ENCODE data around the gene TSPAN15.
"Not testable (repeated sequence)": the region's sequence is repeated elsewhere in the genome, so short reads cannot be mapped to it uniquely, and the experiment has no call there.

TSPAN15 gene

DNA sequence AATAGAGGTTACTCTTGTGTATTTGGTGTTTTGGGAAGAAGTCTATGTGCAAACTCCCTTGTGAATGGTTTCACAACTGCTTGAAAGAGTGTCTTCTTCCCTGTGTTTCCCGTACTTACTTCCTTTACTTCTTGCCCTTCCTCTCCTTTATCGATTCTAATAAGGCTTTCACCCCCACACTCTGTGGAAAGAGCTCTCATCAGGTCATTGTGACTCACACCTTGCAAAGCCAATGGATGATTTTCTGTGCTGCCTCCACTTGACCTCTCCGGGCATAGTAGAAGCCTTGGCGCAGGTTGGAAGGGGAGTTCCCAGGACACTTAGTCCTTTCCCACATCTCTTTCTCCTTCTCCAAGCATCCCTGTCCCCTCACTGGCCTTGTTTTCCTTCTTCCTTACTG lies 6.2 kb upstream of the TSPAN15 start:
- in situ Hi-C loops (cut with MboI; ENCODE audit: low sequenced_read_pairs) = no loop called here

DNA sequence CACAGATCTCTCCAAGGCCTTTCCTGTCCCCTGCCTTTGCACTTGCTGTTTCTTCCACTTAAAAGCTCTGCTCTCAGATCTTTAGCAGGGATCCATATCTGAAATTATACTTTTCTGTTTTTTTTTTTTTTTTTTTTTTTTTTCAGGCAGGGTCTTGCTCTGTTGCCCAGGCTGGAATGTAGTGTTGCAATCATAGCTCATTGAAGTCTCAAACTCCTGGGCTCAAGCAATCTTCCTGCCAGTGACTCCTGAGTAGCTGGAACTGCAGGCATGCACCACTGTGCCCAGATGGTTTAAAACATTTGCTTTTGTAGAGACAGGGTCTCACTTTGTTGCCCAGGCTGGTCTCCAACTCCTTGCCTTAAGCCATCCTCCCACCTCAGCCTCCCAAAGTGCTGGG lies 5.0 kb upstream of the TSPAN15 start:
- in situ Hi-C loops (cut with MboI; ENCODE audit: low sequenced_read_pairs) = no loop called here

DNA sequence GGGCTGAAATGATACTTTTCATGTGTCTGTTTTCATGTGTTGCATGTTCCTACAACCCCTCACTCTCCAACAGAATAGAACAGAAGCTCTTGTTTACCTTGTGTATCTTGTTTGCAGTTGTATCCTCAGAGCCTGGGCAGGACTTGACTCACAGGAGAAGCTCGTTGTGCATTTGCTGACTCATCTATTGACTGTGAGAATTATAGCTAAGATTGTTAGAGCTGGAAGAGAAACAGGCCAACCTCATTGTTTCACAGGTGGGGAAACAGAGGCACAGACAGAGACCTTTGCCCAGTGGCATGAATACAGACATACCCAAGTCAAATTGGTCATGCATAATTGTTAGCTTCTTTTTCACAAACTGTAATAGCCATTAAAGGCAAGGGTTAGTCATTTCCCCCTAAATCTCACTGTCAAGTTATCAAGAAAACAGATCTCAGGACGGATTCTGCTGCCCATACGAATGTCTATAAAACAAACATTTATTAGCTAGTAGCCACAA lies 4.6 kb upstream of the TSPAN15 start:
- in situ Hi-C loops (cut with MboI; ENCODE audit: low sequenced_read_pairs) = no loop called here

DNA sequence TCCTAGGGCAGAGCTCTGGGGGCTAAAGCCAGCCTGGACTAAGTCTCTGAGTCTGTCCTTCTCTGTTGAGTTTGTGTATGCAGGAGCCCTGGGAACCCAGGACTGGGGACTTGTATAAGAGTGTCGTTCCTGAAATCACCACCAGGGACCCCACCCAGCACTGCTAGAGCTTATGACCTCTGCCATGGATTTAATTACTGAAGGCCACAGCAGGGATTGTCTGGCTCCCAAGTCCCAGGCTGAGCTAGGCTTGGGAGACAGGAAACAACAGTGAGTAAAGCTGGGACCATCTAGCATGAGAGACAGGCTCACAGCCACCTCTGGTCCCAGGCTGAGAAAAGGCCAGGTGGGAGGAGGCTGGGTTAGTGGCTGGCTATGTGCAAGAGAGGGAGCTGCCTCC lies 1.4 kb upstream of the TSPAN15 start:
- in situ Hi-C loops (cut with MboI; ENCODE audit: low sequenced_read_pairs) = no loop called here

DNA sequence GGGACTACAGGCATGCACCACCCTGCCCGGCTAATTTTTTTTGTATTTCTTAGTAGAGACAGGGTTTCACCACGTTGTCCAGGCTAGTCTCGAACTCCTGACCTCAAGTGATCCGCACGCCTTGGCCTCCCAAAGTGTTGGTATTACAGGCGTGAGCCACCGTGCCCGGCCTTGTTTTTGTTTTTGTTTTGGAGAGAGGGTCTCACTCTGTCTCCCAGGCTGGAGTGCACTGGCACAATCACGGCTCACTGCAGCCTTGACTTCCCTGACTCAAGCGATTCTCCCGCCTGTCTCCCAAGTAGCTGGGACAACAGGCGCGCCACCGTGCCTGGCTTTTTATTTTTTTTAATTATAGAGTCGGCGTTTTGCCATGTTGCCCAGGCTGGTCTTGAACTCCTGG lies 870 bp upstream of the TSPAN15 start:
- in situ Hi-C loops (cut with MboI; ENCODE audit: low sequenced_read_pairs) = not testable (repeated sequence)

DNA sequence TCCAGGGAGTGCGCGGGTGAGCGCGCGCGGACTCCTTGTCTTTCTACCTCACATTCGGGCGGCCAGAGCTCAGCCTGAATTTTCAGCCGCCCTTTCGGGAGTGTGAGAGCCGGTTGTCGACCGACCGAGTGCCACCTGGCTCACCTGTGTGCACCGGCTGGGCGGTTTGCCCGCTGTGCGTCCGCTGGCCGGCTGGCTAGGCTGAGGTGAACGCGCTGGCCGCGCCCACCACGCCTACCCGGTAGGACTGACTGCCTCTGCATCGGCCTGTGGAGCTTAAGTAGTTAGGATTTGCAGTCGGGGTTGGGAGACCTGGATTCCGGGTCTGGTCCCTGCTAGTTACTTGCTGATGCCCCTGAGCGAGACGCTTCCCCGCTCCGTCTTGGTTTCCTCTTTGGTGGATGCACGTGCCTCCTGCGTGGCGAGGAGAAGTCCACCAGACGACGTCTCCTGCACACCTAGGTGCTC lies 553 bp downstream of the TSPAN15 start:
- in situ Hi-C loops (cut with MboI; ENCODE audit: low sequenced_read_pairs) = no loop called here

DNA sequence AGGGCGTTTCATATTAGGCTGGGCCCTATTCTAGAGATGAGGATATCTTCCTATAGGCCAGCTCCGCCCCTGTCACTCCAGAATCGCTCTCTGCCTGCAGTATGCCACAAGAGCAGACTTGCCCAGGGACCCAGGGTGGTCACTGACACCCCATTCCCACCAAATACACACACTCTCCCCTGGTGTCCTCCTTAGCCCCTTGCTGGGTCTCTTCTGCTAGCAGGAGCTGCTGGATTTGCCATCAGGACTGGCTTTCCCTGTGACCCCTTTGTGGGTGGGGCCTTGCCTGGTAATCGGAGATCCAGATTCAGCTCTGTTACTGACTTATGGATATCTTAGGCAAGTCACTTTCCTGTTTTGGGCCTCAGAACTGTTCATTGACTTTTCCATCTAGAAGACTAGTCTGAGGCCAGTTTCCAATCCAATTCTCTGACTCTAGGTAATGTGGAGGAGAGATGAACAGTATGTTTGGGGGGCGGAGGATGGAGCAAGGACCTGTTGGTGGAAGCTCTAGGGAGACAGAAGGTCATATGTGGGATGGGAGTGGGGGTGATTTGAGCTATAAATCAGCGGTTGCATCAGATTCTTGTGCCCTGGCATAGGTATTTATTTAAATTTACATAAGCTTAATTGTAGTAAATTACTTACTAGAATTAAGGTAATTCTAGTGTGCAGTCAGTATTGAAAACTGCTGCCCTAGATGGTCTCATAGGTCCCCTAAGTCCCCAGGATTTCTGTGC lies 1.6 kb downstream of the TSPAN15 start:
- in situ Hi-C loops (cut with MboI; ENCODE audit: low sequenced_read_pairs) = no loop called here

DNA sequence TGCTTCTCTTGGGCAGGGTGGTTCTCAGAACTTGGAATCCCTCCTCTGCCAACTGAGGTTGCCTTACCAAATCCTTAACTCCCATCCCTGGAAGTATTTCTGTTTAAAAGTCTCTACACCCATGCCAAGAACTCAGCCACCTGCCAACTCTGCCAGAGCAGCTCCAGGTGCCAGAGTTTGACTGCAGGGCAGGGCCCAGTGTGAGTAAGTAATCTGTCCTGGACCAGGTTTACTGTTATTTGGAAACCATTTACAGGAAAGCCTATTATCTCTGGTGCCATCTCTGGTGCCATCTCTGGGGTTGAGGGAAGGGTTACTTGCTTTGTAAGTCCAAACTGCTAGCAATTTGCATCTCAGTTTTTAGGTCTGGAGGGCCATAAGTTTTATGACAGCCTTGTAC lies 2.5 kb downstream of the TSPAN15 start:
- in situ Hi-C loops (cut with MboI; ENCODE audit: low sequenced_read_pairs) = no loop called here

DNA sequence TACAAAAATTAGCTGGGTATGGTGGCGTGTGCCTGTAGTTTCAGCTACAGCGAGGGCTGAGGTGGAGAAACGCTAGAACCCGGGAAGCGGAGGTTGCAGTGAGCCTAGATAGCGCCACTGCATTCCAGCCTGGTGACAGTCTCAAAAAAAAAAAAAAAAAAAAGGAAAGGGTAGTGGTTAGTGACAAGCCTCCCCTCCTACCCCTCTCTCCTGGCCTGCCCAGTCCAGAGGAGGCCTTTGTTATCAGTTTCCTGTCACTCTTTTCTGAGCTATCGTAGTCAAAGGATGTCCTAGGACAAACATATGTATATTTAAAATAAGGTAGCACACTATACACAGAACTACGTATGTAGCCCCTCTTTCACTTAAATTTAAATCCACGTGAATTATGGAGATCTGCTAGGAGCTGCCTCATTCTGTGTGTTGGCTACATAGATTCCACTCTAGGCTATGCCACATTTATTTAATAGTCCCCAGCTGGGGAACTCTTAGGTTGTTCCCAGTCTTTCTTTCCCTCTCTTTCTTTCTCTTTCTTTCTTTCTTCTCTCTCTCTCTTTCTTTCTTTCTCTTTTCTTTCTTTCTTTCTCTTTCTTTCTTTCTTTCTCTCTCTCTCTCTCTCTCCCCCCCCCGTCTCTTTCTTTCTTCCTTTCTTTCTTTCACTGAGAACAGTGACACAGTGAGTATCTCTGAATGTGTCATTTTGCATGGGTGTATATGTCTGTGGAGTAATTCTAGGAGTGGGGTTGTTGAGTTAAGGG lies 3.9 kb downstream of the TSPAN15 start:
- in situ Hi-C loops (cut with MboI; ENCODE audit: low sequenced_read_pairs) = no loop called here

DNA sequence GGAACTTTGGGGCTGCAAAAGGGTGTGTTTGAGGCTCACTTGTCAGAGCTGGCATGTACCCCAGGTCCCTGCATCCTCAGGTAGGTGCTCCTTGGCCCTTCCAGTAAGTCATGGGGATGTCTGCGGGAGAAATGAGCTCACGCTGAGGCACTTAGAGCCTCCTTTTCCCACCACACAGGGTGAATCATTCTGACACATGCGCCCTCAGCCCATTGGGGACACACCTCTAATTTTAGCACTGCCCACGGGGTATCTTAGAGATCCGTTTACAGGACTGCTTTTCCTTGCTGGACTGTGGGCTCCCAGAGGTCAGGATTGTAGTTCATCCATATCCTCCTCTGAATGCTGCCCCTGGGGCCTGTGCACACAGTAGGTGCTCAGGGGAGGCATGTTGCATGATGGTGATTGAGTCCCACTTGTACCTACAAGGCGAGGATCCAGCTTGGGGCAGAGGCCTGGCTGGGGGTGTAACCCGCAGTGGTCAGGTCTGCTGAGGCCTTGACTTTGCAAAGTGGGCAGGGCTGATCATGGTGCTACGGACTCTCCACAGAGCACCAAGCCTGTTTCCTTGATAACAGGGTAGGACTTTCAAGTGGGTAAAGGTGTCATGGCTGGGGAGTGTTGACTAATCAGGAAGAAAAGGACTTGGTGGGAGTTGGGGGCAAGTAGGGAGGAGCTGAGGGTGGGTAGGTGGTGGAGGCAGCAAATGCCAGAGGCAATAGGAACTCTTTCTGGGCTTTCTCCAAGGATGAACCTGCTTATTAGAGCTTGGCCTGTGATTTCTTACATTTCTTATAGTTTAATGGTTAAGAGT lies 5.8 kb downstream of the TSPAN15 start:
- in situ Hi-C loops (cut with MboI; ENCODE audit: low sequenced_read_pairs) = no loop called here

DNA sequence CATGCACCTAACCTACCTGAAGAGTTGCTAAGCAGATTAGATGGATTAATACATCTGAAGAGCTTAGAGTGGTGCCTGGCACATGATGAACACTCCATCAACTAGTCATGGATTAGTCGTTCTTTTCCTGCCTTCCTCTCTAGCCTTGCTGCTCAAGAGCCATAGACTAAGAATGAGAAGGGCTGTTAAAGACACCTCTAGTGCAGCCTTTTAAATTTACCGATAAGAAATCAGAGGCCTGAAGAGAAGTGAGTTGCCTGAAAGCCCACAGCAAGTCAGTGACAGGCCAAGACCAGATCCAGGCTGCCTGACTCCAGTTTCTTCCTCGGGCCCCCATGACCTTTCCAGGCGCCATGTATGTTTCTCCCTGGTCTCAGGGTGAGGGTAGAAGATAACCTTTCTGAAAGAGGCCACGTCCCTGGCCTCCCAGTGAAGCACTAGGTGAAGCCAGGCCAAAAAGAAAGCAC lies 6.5 kb downstream of the TSPAN15 start:
- in situ Hi-C loops (cut with MboI; ENCODE audit: low sequenced_read_pairs) = no loop called here

DNA sequence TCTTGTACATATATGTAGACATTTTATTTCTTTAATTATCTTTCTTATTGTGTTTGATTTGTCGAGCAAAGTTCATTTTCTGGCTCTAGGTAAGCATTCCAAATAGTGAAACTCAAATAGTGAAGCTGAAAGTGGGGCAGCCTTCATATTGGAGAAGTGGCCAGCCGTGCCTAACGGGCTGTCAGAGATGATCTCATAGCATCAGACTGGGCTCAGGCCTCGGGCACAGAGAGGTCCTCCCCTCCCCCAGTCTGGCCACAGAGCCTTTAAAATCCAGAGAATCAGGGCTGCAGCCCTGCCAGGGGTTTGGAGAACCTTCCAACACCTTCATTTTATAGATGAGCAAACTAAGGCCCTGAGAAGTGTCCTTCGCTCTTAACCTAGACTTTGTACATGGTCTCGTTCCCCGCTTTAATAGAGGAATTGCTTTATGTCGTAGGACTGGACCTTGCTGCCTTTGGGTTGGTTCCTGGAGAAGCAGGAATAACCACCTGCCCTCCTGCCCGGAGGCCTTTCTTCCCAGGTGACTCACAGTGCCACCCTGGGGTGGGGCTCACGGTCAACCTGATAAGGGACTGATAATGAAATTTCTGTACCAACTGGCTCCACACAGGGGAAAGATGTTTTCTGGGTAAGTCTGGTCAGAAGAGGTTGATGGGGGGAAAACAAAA lies 7.3 kb downstream of the TSPAN15 start:
- in situ Hi-C loops (cut with MboI; ENCODE audit: low sequenced_read_pairs) = no loop called here

DNA sequence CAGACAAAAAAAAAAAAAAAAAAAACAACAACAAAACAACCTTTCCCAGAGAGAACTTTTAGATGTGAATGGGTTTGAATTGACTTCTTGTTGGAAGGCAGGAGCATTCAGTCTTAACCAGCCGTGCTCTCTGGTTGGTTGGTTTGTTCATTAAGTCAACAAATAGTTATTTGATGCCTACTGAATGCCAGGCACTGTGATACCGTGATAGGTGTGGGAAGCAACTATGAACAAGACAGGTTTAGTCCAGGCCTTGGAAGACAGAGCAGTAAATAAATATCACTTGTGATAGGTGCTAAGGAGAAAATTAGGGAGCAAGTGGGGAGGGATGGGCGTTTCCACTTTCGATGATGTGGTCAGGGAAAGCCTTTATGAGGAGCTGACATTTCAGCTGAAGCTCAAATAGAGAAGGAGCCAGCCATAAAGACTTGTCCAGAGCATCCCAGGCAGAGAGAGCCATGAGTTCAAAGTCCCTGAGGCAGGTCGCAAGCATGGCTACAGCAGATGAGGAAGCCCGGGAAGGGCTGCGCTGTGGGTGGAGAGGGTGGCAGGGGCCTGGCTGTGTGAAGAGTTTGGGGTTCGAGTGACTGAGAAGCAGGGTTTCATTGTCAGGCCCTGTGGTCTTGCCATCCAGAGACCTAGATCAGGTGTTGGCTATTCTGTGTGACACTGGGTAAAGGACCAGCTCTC lies 8.0 kb downstream of the TSPAN15 start:
- in situ Hi-C loops (cut with MboI; ENCODE audit: low sequenced_read_pairs) = no loop called here

DNA sequence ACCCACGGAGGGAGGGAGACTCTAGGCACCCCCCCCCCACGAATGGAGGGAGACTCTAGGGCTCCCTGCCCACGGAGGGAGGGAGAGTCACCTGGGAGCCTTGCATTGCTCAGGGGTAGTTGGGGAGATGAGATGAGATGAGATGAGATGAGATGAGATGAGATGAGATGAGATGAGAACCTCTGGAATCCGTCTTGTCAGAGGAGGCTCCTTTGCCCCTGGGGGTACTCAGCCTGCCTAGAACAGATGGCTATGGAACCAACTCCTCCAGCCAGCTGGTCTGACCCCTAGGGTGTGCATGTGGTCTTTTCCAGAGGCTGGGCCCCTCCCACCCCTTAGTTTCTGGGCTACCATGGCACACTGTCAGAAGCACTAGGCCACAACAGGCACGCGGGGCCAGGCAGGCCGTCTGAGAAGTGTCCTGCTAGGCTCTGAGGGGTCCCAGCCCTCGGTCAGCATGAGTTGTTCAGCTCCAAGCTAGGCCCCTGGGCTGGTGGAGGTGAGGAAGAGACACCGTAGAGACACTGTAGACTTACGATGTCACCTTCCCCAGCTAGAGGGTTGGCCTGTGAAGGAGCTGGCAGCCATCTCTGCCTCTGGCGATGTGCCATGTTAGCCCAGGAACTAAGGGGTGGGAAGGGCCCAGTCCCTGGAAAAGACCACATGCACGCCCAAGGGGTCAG lies 8.8 kb downstream of the TSPAN15 start:
- in situ Hi-C loops (cut with MboI; ENCODE audit: low sequenced_read_pairs) = no loop called here

DNA sequence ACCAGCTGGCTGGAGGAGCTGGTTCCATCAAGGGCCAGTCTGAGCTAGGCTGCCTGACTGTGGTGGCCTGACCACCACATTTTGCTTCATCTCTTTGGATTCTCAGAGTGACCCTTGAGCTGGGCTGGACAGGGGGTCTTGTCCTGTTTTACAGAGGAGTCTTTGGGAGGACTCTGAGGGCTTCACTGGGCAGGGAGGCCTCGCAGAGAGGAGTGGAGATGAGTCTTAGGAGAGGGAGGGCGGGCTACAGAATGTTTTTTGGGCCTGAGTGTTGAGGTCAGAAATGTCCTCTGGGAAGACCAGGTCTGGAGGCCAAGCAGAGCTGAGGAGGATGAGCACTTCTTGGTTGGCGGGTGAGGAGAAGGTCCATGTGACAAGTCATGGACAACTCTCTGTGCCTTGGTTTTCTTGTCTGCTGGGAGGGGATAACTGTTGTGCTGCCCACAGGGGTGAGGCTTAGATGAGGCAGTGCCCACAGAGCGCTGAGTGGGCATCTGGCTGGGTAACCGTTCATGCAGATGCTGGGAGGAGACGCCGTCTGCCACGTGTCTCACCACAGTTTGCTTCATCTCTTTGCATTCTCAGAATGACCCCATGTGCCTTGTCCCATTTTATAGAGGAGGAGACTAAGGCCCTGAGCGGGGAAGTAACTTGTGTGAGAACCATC lies 9.4 kb downstream of the TSPAN15 start:
- in situ Hi-C loops (cut with MboI; ENCODE audit: low sequenced_read_pairs) = no loop called here

DNA sequence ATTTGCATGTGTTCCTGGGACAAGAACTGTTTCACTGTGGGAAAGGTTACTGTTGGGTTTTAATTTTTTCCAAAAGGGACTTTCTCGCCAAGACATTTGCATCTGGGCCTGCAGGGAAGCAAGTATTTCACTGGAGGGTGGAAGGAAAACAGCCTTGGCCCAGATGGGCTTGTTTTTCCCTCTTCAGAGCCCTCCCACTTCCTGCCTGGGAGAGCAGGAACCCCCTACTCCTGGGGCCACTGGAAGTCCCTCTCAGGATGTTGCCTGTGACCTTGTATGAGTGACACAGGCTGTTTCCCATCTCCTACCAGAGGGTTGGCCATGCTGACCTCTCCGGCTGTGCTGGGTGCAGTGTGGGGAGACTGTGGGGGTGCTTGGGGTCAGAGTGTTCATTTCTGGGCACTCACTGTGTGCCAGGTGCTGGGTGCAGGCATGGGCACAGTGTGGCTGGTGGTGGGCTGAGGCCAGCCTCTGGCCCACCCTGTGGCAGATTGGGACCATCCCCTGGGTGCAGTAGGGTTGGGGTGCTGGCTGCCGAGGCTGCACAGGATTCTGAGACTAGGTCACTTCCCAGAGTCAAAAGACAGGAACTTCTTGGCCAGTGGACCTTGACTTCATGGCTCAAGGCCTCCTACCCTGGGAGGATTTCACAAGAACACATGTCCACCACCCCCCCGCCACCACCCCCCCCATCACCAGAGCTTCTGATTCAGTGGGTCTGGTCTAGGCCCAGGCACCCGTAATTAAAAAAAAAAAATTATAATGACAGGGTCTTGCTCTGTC lies 10.2 kb downstream of the TSPAN15 start:
- in situ Hi-C loops (cut with MboI; ENCODE audit: low sequenced_read_pairs) = no loop called here

DNA sequence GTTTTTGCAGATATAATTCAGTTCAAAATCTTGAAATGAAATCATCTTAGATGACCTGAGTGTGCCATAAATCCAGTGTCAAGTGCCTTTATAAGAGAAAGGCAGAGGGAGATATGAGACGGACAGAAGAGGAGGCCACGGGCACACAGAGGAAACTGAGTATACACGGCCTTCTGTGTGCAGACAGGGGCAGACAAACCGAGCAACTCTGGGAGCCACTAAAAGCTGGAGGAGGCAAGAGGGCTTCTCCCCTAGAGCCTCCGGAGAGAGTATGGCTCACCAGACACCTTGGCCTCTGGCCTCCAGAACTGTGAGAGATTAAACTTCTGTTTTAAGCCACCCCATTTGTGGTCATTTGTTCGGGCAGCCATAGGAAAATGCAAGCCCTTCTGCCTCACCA lies 12.6 kb downstream of the TSPAN15 start:
- in situ Hi-C loops (cut with MboI; ENCODE audit: low sequenced_read_pairs) = no loop called here

DNA sequence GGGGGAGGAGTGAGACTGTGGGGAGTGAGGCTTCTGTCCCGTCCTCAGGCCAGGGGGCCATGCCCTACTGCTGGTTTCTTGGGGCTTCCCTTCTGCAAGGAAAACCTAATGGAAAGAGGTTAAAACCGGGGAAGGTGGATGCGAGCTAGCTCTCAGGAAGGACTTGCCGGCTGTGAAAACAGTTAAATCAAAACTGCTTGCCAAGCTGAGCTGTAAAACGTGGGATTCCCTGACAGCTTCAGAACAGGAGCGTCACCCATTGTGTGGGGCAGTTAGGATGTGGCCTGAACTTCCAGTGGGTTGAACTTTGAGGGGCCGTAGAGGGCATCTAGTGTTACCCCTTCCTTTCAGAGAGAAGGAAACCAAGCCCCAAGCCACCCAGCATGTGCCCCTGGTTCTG lies 13.1 kb downstream of the TSPAN15 start:
- in situ Hi-C loops (cut with MboI; ENCODE audit: low sequenced_read_pairs) = no loop called here

All from hTERT RPE-1 (cell line).